ENCODE measurements around the gene ARHGAP22. TPM values are rescaled to one million over a fixed set of nuclear protein-coding genes. Genes with fewer than 3 reads are reported as not detected.

ARHGAP22 gene
- polyA plus RNA-seq, 1 donor from 2014 or later = 0.15 TPM

GRCh38 chr10:48527756-48528155 is 77.1 kb downstream of the ARHGAP22 start:
- no peak overlapping the region for H3K4me2 ChIP-seq (ENCODE audit: low read length)

GRCh38 chr10:48526846-48527505 is 77.9 kb downstream of the ARHGAP22 start:
- TF ChIP-seq EP300 (conservative IDR thresholded peaks at IDR 0.05; ENCODE audit: poor library complexity, severe bottlenecking) (no peak), EZH2 (IDR thresholded peaks at IDR 0.05; ENCODE audit: borderline replicate concordance, insufficient read depth, low read length, poor library complexity, severe bottlenecking) (peak; percentile 50)

More at GRCh38 chr10:48527756-48528155, 77.1 kb downstream of the ARHGAP22 start:
- no peak for TF ChIP-seq EZH2 (IDR thresholded peaks at IDR 0.05; ENCODE audit: borderline replicate concordance, insufficient read depth, low read length, poor library complexity, severe bottlenecking)
- H3K79me2 ChIP-seq (replicated peaks; ENCODE audit: insufficient read depth, low read length) = no peaks in the 10 kb centered on the region
- H2AFZ ChIP-seq (ENCODE audit: low read depth, low read length) = no peak overlapping the region
- peaks cover 11% of the 10 kb centered on the region for H3K27me3 ChIP-seq (ENCODE audit: insufficient read depth, low read depth, low read length)
- H3K4me3 ChIP-seq (ENCODE audit: low read length) = no peak overlapping the region
- H3K9me3 ChIP-seq (ENCODE audit: low read length) = no peaks in the 10 kb centered on the region
- H3F3A ChIP-seq (ENCODE audit: insufficient read depth, low read length, poor library complexity, severe bottlenecking) = no peaks in the 10 kb centered on the region
- H3K9me2 ChIP-seq (ENCODE audit: insufficient read depth, low read length) = no peaks in the 10 kb centered on the region
- no peak overlapping the region for H3K9ac ChIP-seq (ENCODE audit: low read length)
- no peaks in the 10 kb centered on the region for H3K36me3 ChIP-seq (ENCODE audit: insufficient read depth, low read length)
- H4K20me1 ChIP-seq (ENCODE audit: insufficient read depth) = no peaks in the 10 kb centered on the region
- no peak overlapping the region for H3K27ac ChIP-seq (ENCODE audit: low read length)

DNA sequence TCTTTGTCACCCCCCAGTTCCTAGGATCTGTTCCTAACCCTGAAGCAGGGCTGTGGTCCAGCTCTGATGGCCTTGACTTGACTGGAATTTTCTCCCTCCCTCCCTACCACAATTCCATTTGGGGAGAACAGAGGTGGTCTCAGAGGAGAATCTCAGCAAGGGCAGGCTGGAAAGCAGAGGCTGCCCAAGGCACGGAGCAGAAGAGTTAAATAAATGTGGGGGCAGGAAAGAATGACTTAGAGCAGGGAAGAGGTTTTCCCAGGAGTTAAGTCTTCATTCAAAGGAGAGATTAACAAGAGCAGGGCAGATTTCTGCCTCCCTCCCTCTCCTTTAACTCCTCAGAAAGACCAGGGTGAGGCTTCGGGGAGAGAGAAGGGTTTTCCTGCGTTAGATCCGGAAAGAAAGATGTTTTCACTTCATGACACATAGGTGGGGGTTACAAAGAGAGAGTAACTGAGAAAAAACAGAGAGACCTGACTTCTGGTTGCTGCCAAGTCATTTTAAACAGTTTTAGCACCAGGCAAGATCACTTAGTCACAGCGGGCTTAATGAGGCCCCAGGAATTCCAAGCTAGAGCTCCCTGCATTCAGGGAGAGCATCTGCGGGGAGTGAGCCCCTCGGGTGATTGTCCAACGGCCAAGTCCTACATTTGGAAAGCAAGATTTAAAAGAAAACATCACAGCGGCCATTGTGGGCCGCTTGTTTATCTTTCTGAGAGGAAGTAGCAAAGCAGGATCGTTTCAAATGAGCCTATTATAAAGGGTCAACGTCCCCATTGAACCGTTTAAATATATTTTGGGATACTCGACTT is 78.7 kb downstream of the ARHGAP22 start:
- Histone ChIP-seq H3F3A (ENCODE audit: insufficient read depth, low read length, poor library complexity, severe bottlenecking) (no peaks in the 10 kb centered on the region), H2AFZ (ENCODE audit: low read depth, low read length) (no peak overlapping the region), H3K9ac (ENCODE audit: low read length) (no peak overlapping the region), H3K9me2 (ENCODE audit: insufficient read depth, low read length) (no peaks in the 10 kb centered on the region), H3K4me3 (ENCODE audit: low read length) (no peak overlapping the region), H3K9me3 (ENCODE audit: low read length) (no peaks in the 10 kb centered on the region), H3K27me3 (ENCODE audit: insufficient read depth, low read depth, low read length) (peaks cover 24% of the 10 kb centered on the region), H3K27ac (ENCODE audit: low read length) (no peak overlapping the region), H3K36me3 (ENCODE audit: insufficient read depth, low read length) (no peaks in the 10 kb centered on the region), H3K79me2 (replicated peaks; ENCODE audit: insufficient read depth, low read length) (no peaks in the 10 kb centered on the region), H4K20me1 (ENCODE audit: insufficient read depth) (no peaks in the 10 kb centered on the region), H3K4me2 (ENCODE audit: low read length) (no peak overlapping the region)
- TF ChIP-seq POLR2AphosphoS5 (IDR thresholded peaks at IDR 0.05) (no peak), TAF1 (IDR thresholded peaks at IDR 0.05; ENCODE audit: low read depth) (no peak), EZH2 (IDR thresholded peaks at IDR 0.05; ENCODE audit: borderline replicate concordance, insufficient read depth, low read length, poor library complexity, severe bottlenecking) (no peak), MXI1 (conservative IDR thresholded peaks at IDR 0.05; ENCODE audit: poor library complexity, severe bottlenecking) (no peak), EP300 (conservative IDR thresholded peaks at IDR 0.05; ENCODE audit: poor library complexity, severe bottlenecking) (no peak), RAD21 (conservative IDR thresholded peaks at IDR 0.05) (no peak), SMC3 (conservative IDR thresholded peaks at IDR 0.05; ENCODE audit: poor library complexity) (no peak), REST (IDR thresholded peaks at IDR 0.05; ENCODE audit: borderline replicate concordance) (no peak)
- TF ChIP-seq, protein P1, sequence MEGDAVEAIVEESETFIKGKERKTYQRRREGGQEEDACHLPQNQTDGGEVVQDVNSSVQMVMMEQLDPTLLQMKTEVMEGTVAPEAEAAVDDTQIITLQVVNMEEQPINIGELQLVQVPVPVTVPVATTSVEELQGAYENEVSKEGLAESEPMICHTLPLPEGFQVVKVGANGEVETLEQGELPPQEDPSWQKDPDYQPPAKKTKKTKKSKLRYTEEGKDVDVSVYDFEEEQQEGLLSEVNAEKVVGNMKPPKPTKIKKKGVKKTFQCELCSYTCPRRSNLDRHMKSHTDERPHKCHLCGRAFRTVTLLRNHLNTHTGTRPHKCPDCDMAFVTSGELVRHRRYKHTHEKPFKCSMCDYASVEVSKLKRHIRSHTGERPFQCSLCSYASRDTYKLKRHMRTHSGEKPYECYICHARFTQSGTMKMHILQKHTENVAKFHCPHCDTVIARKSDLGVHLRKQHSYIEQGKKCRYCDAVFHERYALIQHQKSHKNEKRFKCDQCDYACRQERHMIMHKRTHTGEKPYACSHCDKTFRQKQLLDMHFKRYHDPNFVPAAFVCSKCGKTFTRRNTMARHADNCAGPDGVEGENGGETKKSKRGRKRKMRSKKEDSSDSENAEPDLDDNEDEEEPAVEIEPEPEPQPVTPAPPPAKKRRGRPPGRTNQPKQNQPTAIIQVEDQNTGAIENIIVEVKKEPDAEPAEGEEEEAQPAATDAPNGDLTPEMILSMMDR (IDR thresholded peaks at IDR 0.05; ENCODE audit: poor library complexity, severe bottlenecking) = no peak

More at GRCh38 chr10:48526846-48527505, 77.9 kb downstream of the ARHGAP22 start:
- Histone ChIP-seq H3K4me2 (ENCODE audit: low read length) (no peak overlapping the region), H3K9me3 (ENCODE audit: low read length) (no peaks in the 10 kb centered on the region), H3K36me3 (ENCODE audit: insufficient read depth, low read length) (no peaks in the 10 kb centered on the region), H3K4me3 (ENCODE audit: low read length) (no peak overlapping the region), H3K79me2 (replicated peaks; ENCODE audit: insufficient read depth, low read length) (no peaks in the 10 kb centered on the region), H3K27ac (ENCODE audit: low read length) (no peak overlapping the region), H2AFZ (ENCODE audit: low read depth, low read length) (no peak overlapping the region), H3K9ac (ENCODE audit: low read length) (no peak overlapping the region), H3K27me3 (ENCODE audit: insufficient read depth, low read depth, low read length) (peaks cover 19% of the 10 kb centered on the region), H3F3A (ENCODE audit: insufficient read depth, low read length, poor library complexity, severe bottlenecking) (no peaks in the 10 kb centered on the region), H3K9me2 (ENCODE audit: insufficient read depth, low read length) (no peaks in the 10 kb centered on the region), H4K20me1 (ENCODE audit: insufficient read depth) (no peaks in the 10 kb centered on the region)

Data from neural cell (in vitro differentiated cells).